Measurements from ENCODE around the gene ZIC5. TPM values are rescaled to one million over a fixed set of nuclear protein-coding genes. Genes with fewer than 3 reads are reported as not detected.

Gene ZIC5
- total RNA-seq, 1 experiment from 2014 or later, result 5.2 TPM

DNA sequence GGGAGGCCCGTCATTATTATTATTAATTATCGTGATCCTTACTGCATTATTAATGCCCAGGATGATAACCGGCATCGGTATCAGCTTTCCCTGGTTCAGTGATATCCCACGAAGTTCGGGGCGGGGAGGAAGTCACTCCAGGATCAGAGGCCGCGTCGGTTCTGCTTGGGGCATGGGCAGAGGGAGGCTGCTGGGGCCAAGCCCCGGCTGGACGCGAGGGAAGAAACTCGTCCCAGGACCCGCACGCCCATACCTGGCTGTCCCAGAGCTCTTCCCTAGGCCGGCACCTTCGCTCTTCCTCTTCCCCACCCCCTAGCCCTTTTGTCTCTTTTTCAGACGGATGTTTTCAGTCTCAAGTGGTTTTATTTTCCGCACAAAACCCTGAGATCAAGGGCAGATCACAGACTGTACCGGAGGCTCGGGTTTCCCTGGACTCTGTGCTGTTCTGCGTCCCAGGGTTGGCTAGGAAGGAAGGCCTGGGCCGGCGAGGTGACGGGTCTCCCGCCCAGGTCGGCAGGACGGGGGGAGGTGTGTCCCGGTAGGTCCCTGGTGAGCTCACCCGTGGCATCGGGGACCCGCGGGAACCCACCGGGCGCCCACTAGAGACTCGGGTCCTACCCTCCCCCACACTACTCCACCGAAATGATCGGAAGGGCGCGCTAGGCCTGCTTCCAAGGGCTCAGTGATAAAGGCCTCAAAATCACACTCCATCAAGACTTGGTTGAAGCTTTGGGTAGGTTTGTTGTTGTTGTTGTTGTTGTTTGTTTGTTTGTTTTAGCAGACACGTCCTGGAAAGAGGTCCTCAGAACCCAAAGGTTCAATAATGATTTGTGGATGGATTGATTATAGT, 17.9 kb upstream of the ZIC5 start:
- H3K36me3 ChIP-seq (ENCODE audit: control insufficient read depth, insufficient read depth, low read length), result no peaks in the 10 kb centered on the region
- no peaks in the 10 kb centered on the region for H3K27me3 ChIP-seq (ENCODE audit: control insufficient read depth, insufficient read depth, low read length)
- intact Hi-C loops (cut with micrococcal nuclease; ENCODE audit: unreplicated experiment) (loop anchor here (5.0 kb wide), 1 partner anchor 98 kb away; the partner anchor contains the start of gene PCCA), in situ Hi-C loops (cut with HindIII; ENCODE audit: low pct_unique_long_range_greater_than_20kb, low sequenced_read_pairs) (no loop called here)
- ChIA-PET POLR2A (interaction anchor here (0.5 to 0.6 kb wide), 3 partner anchors 44 to 561 kb away, joined by 8 to 14 read pairs (median 8); no protein-coding TSS in a partner anchor), CTCF (no interaction called here)
- TF ChIP-seq TCF7L2 (IDR thresholded peaks at IDR 0.05; ENCODE audit: low read depth, low read length) (no peak), POLR2AphosphoS5 (IDR thresholded peaks at IDR 0.05; ENCODE audit: low read depth, low read length) (no peak), SIN3A (IDR thresholded peaks at IDR 0.05; ENCODE audit: borderline replicate concordance, insufficient read depth, low read depth, low read length) (no peak)
- TF ChIP-seq, protein P1, sequence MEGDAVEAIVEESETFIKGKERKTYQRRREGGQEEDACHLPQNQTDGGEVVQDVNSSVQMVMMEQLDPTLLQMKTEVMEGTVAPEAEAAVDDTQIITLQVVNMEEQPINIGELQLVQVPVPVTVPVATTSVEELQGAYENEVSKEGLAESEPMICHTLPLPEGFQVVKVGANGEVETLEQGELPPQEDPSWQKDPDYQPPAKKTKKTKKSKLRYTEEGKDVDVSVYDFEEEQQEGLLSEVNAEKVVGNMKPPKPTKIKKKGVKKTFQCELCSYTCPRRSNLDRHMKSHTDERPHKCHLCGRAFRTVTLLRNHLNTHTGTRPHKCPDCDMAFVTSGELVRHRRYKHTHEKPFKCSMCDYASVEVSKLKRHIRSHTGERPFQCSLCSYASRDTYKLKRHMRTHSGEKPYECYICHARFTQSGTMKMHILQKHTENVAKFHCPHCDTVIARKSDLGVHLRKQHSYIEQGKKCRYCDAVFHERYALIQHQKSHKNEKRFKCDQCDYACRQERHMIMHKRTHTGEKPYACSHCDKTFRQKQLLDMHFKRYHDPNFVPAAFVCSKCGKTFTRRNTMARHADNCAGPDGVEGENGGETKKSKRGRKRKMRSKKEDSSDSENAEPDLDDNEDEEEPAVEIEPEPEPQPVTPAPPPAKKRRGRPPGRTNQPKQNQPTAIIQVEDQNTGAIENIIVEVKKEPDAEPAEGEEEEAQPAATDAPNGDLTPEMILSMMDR (IDR thresholded peaks at IDR 0.05), result no peak
- TF ChIP-seq, protein P2, sequence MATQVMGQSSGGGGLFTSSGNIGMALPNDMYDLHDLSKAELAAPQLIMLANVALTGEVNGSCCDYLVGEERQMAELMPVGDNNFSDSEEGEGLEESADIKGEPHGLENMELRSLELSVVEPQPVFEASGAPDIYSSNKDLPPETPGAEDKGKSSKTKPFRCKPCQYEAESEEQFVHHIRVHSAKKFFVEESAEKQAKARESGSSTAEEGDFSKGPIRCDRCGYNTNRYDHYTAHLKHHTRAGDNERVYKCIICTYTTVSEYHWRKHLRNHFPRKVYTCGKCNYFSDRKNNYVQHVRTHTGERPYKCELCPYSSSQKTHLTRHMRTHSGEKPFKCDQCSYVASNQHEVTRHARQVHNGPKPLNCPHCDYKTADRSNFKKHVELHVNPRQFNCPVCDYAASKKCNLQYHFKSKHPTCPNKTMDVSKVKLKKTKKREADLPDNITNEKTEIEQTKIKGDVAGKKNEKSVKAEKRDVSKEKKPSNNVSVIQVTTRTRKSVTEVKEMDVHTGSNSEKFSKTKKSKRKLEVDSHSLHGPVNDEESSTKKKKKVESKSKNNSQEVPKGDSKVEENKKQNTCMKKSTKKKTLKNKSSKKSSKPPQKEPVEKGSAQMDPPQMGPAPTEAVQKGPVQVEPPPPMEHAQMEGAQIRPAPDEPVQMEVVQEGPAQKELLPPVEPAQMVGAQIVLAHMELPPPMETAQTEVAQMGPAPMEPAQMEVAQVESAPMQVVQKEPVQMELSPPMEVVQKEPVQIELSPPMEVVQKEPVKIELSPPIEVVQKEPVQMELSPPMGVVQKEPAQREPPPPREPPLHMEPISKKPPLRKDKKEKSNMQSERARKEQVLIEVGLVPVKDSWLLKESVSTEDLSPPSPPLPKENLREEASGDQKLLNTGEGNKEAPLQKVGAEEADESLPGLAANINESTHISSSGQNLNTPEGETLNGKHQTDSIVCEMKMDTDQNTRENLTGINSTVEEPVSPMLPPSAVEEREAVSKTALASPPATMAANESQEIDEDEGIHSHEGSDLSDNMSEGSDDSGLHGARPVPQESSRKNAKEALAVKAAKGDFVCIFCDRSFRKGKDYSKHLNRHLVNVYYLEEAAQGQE (IDR thresholded peaks at IDR 0.05; ENCODE audit: insufficient read depth in 1 of 2, low read depth in 2 of 2, low read length in 1 of 2), result no peak
- H3K27ac ChIP-seq (ENCODE audit: low read length), result peak overlapping the region; percentile 35; the same call in 1 of the 2 replicates
- BruUV-seq (replicated peaks), result no TSS peak
- ATAC-seq, result no peak
- DNase-seq (ENCODE audit: low read depth, low spot score), result no peak
- H3K4me1 ChIP-seq (ENCODE audit: control insufficient read depth, insufficient read depth, low read length), result peaks cover 35% of the 10 kb centered on the region
- no peak overlapping the region for H3K4me3 ChIP-seq (ENCODE audit: low read depth in 2 of 2, low read length in 2 of 2)
- H3K9me3 ChIP-seq (ENCODE audit: control insufficient read depth, insufficient read depth, low read depth, low read length), result no peaks in the 10 kb centered on the region

DNA sequence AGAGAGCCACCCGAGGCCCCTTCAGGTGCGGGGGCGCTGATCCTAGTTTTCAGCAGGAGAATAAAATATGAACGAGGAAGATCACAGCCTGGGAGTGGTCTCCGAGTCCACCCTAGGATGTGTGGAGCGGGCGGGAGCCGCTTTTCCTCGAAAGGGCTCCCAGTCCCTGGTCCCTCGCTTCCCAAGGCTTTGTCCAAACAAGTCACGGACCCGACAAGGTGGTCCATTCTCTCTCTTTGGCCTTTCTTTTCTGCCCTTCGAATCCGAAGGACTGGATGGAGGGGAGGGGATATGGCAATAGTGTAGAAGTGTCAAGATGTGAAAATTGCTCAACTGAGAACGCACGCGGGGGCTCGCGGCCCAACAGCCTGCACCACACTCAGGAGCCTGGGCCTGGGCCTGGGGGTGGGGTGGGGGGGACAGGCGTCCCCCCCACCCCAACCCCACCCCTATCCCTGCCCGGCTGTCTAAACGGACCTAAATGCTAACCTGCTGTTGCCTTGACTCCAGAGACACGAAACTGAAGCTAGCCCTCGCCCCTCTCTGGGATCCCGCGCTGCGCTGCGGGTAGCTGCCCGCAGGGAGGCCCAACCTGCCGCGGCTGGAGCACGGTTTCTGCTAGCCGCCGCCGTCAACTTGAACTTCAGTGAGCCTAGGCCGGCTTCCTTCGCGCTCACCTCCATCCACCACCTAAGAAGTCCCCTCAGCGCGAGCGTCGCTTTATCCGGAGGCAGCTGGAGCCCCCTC, 17.1 kb upstream of the ZIC5 start:
- H3K27ac ChIP-seq (ENCODE audit: low read length), result peak overlapping the region; percentile 96
- H3K4me3 ChIP-seq (ENCODE audit: low read depth in 2 of 2, low read length in 2 of 2), result no peak overlapping the region
- DNase-seq (ENCODE audit: low read depth, low spot score) (no peak), ATAC-seq (no peak)
- in situ Hi-C loops (cut with HindIII; ENCODE audit: low pct_unique_long_range_greater_than_20kb, low sequenced_read_pairs) (no loop called here), intact Hi-C loops (cut with micrococcal nuclease; ENCODE audit: unreplicated experiment) (loop anchor here (5.0 kb wide), 1 partner anchor 99 kb away; the partner anchor contains the start of gene PCCA)
- H3K36me3 ChIP-seq (ENCODE audit: control insufficient read depth, insufficient read depth, low read length), result no peaks in the 10 kb centered on the region
- TF ChIP-seq, protein P2 (IDR thresholded peaks at IDR 0.05; ENCODE audit: insufficient read depth in 1 of 2, low read depth in 2 of 2, low read length in 1 of 2), result no peak
- TF ChIP-seq, protein P1 (IDR thresholded peaks at IDR 0.05), result no peak
- TF ChIP-seq POLR2AphosphoS5 (IDR thresholded peaks at IDR 0.05; ENCODE audit: low read depth, low read length), result no peak
- TF ChIP-seq TCF7L2 (IDR thresholded peaks at IDR 0.05; ENCODE audit: low read depth, low read length), result no peak
- TF ChIP-seq SIN3A (IDR thresholded peaks at IDR 0.05; ENCODE audit: borderline replicate concordance, insufficient read depth, low read depth, low read length), result no peak
- POLR2A ChIA-PET, result interaction anchor here (0.6 kb wide), 2 partner anchors 523 to 562 kb away, joined by 8 read pairs; no protein-coding TSS in a partner anchor
- H3K27me3 ChIP-seq (ENCODE audit: control insufficient read depth, insufficient read depth, low read length), result no peaks in the 10 kb centered on the region
- peaks cover 30% of the 10 kb centered on the region for H3K4me1 ChIP-seq (ENCODE audit: control insufficient read depth, insufficient read depth, low read length)
- CTCF ChIA-PET, result no interaction called here
- no peaks in the 10 kb centered on the region for H3K9me3 ChIP-seq (ENCODE audit: control insufficient read depth, insufficient read depth, low read depth, low read length)
- BruUV-seq (replicated peaks), result no TSS peak
